ENCODE measurements around the gene CHST4. TPM values are rescaled to one million over a fixed set of nuclear protein-coding genes. Genes with fewer than 3 reads are reported as not detected.

Gene CHST4
- polyA plus RNA-seq, 3 donors, result not detected

- Mint-ChIP-seq H3K9me3 (peaks cover 0 to 4% (median 0%) of the 10 kb centered on the region in 7 donors), H3K4me1 (no peaks in the 10 kb centered on the region), H3K36me3 (no peaks in the 10 kb centered on the region), H3K27me3 (ENCODE audit: low read depth in 3 of 3) (peaks cover 3 to 8% (median 7%) of the 10 kb centered on the region in 3 donors), H3K4me3 (no peak overlapping the region), H3K27ac (no peak overlapping the region)
- WGBS (ENCODE audit: insufficient coverage), result 83% methylated on average over 1 of the region's 1 CpG
- Histone ChIP-seq H3K79me2 (ENCODE audit: insufficient read depth, low read length) (no peaks in the 10 kb centered on the region), H4K20me1 (ENCODE audit: insufficient read depth, low read length) (no peaks in the 10 kb centered on the region), H3K9ac (ENCODE audit: insufficient read depth, low read length, poor library complexity, severe bottlenecking) (no peak overlapping the region), H3K27me3 (ENCODE audit: control insufficient read depth in 2 of 2, insufficient read depth in 2 of 2, low read length in 2 of 2) (no peaks in the 10 kb centered on the region), H2AFZ (ENCODE audit: insufficient read depth, low read depth, low read length, poor library complexity, severe bottlenecking) (no peak overlapping the region), H3K27ac (ENCODE audit: low read depth in 1 of 2, low read length in 2 of 2) (no peak overlapping the region), H3K4me1 (ENCODE audit: control insufficient read depth in 1 of 2, insufficient read depth in 2 of 2, low read length in 2 of 2) (no peaks in the 10 kb centered on the region), H3K9me3 (replicated peaks in 1 of 2; ENCODE audit: control insufficient read depth in 1 of 2, insufficient read depth in 1 of 2, low read length in 2 of 2) (no peaks in the 10 kb centered on the region), H3K36me3 (replicated peaks in 1 of 2; ENCODE audit: control insufficient read depth in 1 of 2, insufficient read depth in 2 of 2, low read length in 2 of 2) (no peaks in the 10 kb centered on the region), H3K4me3 (replicated peaks in 1 of 3; ENCODE audit: low read depth in 2 of 3, low read length in 3 of 3) (no peak overlapping the region), H3K4me2 (replicated peaks; ENCODE audit: extremely low read depth, low read length, poor library complexity, severe bottlenecking) (no peak overlapping the region)
- DNase-seq, result no peak
- no peak for TF ChIP-seq CTCF (IDR thresholded peaks at IDR 0.05)
- intact Hi-C loops (cut with micrococcal nuclease), result no loop called here
Observed at GRCh38 chr16:71513302-71513701, 12.9 kb upstream of the CHST4 start.

GRCh38 chr16:71514476-71514875 lies 11.8 kb upstream of the CHST4 start:
- Histone ChIP-seq H3K9me3 (replicated peaks in 1 of 2; ENCODE audit: control insufficient read depth in 1 of 2, insufficient read depth in 1 of 2, low read length in 2 of 2) (no peaks in the 10 kb centered on the region), H3K27ac (ENCODE audit: low read depth in 1 of 2, low read length in 2 of 2) (no peak overlapping the region), H2AFZ (ENCODE audit: insufficient read depth, low read depth, low read length, poor library complexity, severe bottlenecking) (no peak overlapping the region), H3K4me1 (ENCODE audit: control insufficient read depth in 1 of 2, insufficient read depth in 2 of 2, low read length in 2 of 2) (no peaks in the 10 kb centered on the region), H3K4me3 (replicated peaks in 1 of 3; ENCODE audit: low read depth in 2 of 3, low read length in 3 of 3) (no peak overlapping the region), H3K4me2 (replicated peaks; ENCODE audit: extremely low read depth, low read length, poor library complexity, severe bottlenecking) (no peak overlapping the region), H4K20me1 (ENCODE audit: insufficient read depth, low read length) (no peaks in the 10 kb centered on the region), H3K27me3 (ENCODE audit: control insufficient read depth in 2 of 2, insufficient read depth in 2 of 2, low read length in 2 of 2) (no peaks in the 10 kb centered on the region), H3K36me3 (replicated peaks in 1 of 2; ENCODE audit: control insufficient read depth in 1 of 2, insufficient read depth in 2 of 2, low read length in 2 of 2) (no peaks in the 10 kb centered on the region), H3K9ac (ENCODE audit: insufficient read depth, low read length, poor library complexity, severe bottlenecking) (no peak overlapping the region), H3K79me2 (ENCODE audit: insufficient read depth, low read length) (no peaks in the 10 kb centered on the region)
- Mint-ChIP-seq H3K4me1 (no peaks in the 10 kb centered on the region), H3K36me3 (no peaks in the 10 kb centered on the region), H3K27me3 (ENCODE audit: low read depth in 3 of 3) (peaks cover 2 to 6% (median 5%) of the 10 kb centered on the region in 3 donors), H3K4me3 (no peak overlapping the region), H3K27ac (no peak overlapping the region), H3K9me3 (peaks cover 0 to 4% (median 0%) of the 10 kb centered on the region in 7 donors)
- intact Hi-C loops (cut with micrococcal nuclease), result no loop called here
- 100% methylated on average over 1 of the region's 7 CpGs for WGBS (ENCODE audit: insufficient coverage)
- no peak for TF ChIP-seq CTCF (IDR thresholded peaks at IDR 0.05)
- DNase-seq, result no peak

Data from CD14-positive monocyte (primary cell).